Left ventricle myocardium inferior (tissue), 1 donor: ENCODE data around the gene TRMT112. TPM values are rescaled to one million over a fixed set of nuclear protein-coding genes. Genes with fewer than 3 reads are reported as not detected.
A peak's percentile ranks its signal among the peaks of the same experiment; 100 is the strongest.

Experiments used
- DNase-seq: peaks from one replicate; pipeline ENCODE4 v3.0.0-alpha.2; 2020
- H3K27ac ChIP-seq: fragments of 200-600 bp; replicated peaks from 2 replicates; pipeline ENCODE4 v1.8.0; 2021
- H3K27me3 ChIP-seq: fragments of 200-600 bp; 2 replicates; pipeline ENCODE4 v1.8.0; 2021; ENCODE audit warnings: low read depth
- H3K36me3 ChIP-seq: fragments of 200-600 bp; 2 replicates; pipeline ENCODE4 v1.8.0; 2021
- H3K4me1 ChIP-seq: fragments of 200-600 bp; 2 replicates; pipeline ENCODE4 v1.8.0; 2021
- H3K4me3 ChIP-seq: fragments of 200-600 bp; 2 replicates; pipeline ENCODE4 v1.8.0; 2021; ENCODE audit warnings: mild to moderate bottlenecking, moderate library complexity
- H3K9me3 ChIP-seq: fragments of 200-600 bp; replicated peaks from 2 replicates; pipeline ENCODE4 v1.8.0; 2021
- CTCF ChIP-seq: fragments of 200-600 bp; IDR thresholded peaks from 2 replicates; pipeline ENCODE4 v1.8.0; 2021; ENCODE audit warnings: antibody characterized with exemption, mild to moderate bottlenecking, borderline replicate concordance
- intact Hi-C: fragments of 100-400 bp; cut with micrococcal nuclease; formaldehyde crosslinking; loops from one replicate; pipeline ENCODE4 v1.11.0; 2022
- total RNA-seq: library from RNA; stranded (reverse); fragmentation: NEBNext Ultra II Directional; extraction: Animal tissue kit (Norgen Biotek cat#: 25700); gene quantifications from one replicate; pipeline ENCODE4 v1.2.1, GENCODE V29; 2021
- donor health status: DM: no; HTN: yes; CAD: no; lungs with severe emphysema.

TRMT112 gene
- total RNA-seq, 1 donor from 2014 or later, result 97.5 TPM

GRCh38 chr11:64296830-64297698 lies 20.3 kb downstream of the TRMT112 start:
- no peak overlapping the region for H3K4me3 ChIP-seq
- H3K4me1 ChIP-seq, result peaks cover 35% of the 10 kb centered on the region
- intact Hi-C loops, result no loop called here
- H3K27ac ChIP-seq, result no peak overlapping the region
- no peak for TF ChIP-seq CTCF
- no peak for DNase-seq
- no peaks in the 10 kb centered on the region for H3K9me3 ChIP-seq
- peaks cover 88% of the 10 kb centered on the region for H3K27me3 ChIP-seq
- no peaks in the 10 kb centered on the region for H3K36me3 ChIP-seq

- intact Hi-C loops, result no loop called here
- H3K9me3 ChIP-seq, result no peaks in the 10 kb centered on the region
- H3K27me3 ChIP-seq, result peaks cover 96% of the 10 kb centered on the region
- H3K36me3 ChIP-seq, result no peaks in the 10 kb centered on the region
- no peak for DNase-seq
- H3K4me3 ChIP-seq, result no peak overlapping the region
- H3K27ac ChIP-seq, result no peak overlapping the region
- peaks cover 40% of the 10 kb centered on the region for H3K4me1 ChIP-seq
- no peak for TF ChIP-seq CTCF
These were observed 21.1 kb downstream of the TRMT112 start for GRCh38 chr11:64296236-64296635.

- intact Hi-C loops, result no loop called here
- Histone ChIP-seq H3K9me3 (no peaks in the 10 kb centered on the region), H3K27me3 (peaks cover 100% of the 10 kb centered on the region), H3K36me3 (no peaks in the 10 kb centered on the region), H3K4me1 (peaks cover 38% of the 10 kb centered on the region), H3K4me3 (no peak overlapping the region), H3K27ac (no peak overlapping the region)
- TF ChIP-seq CTCF, result no peak
- no peak for DNase-seq
These were observed 21.6 kb downstream of the TRMT112 start for GRCh38 chr11:64295760-64296159.

GRCh38 chr11:64294774-64295173 lies 22.6 kb downstream of the TRMT112 start:
- DNase-seq, result no peak
- intact Hi-C loops, result no loop called here
- peaks cover 100% of the 10 kb centered on the region for H3K27me3 ChIP-seq
- TF ChIP-seq CTCF, result no peak
- H3K4me3 ChIP-seq, result no peak overlapping the region
- no peaks in the 10 kb centered on the region for H3K9me3 ChIP-seq
- peaks cover 28% of the 10 kb centered on the region for H3K4me1 ChIP-seq
- H3K36me3 ChIP-seq, result no peaks in the 10 kb centered on the region
- no peak overlapping the region for H3K27ac ChIP-seq

- H3K4me3 ChIP-seq, result peak overlapping the region; percentile 61
- no peaks in the 10 kb centered on the region for H3K36me3 ChIP-seq
- H3K27ac ChIP-seq, result no peak overlapping the region
- DNase-seq, result no peak
- peaks cover 80% of the 10 kb centered on the region for H3K27me3 ChIP-seq
- TF ChIP-seq CTCF, result no peak
- H3K9me3 ChIP-seq, result no peaks in the 10 kb centered on the region
- H3K4me1 ChIP-seq, result peaks cover 18% of the 10 kb centered on the region
- intact Hi-C loops, result no loop called here
These were observed 24.7 kb downstream of the TRMT112 start for GRCh38 chr11:64292460-64293254.
